Germinal center (tissue), 1 donor: Measurements from ENCODE around the gene MAP2K5.

ENCODE experiments used
- DNase-seq: peaks from one replicate; pipeline ENCODE4 v3.0.0; 2012; ENCODE audit warnings: mixed read lengths, low spot score

The MAP2K5 gene

DNA sequence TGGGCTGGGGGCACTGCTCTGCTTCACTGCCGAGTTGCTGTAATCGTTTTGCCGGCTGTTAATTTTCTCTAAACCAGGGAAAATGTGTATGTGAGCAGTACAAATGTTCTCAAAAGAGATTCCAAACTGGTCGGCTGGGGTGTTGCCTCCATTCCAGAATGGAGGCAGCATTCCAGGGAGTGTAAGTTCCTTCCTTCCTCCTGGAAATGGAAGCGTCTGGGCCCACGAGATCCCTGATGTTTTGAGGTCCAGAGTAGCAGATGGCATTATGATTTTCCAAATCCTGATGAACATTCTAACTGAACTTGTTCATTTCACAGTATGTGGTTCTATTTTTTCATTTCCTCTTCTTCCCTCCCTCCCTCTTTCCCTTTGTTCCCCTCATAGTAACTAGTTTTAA, 218.4 kb downstream of the MAP2K5 start:
- DNase-seq: no peak

DNA sequence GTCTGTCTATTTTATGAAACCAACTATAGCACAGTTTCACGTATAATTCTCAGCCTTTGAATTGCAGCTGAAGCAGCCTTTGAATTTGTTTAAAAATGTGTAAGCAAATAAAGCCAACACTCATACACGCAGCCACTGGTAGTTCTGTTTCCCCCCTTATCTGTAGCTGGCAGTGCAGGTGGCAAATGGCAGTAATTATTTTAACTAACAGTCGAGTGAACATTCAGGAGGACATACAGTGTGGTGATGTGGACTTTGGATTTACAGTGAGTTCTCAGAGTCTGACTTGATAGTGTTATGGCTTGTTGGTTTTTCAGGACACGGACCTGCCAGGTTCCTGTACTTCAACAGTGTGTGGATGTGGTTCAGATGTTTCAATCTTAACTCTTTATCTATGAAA, 218.8 kb downstream of the MAP2K5 start:
- peak; percentile 18 for DNase-seq

DNA sequence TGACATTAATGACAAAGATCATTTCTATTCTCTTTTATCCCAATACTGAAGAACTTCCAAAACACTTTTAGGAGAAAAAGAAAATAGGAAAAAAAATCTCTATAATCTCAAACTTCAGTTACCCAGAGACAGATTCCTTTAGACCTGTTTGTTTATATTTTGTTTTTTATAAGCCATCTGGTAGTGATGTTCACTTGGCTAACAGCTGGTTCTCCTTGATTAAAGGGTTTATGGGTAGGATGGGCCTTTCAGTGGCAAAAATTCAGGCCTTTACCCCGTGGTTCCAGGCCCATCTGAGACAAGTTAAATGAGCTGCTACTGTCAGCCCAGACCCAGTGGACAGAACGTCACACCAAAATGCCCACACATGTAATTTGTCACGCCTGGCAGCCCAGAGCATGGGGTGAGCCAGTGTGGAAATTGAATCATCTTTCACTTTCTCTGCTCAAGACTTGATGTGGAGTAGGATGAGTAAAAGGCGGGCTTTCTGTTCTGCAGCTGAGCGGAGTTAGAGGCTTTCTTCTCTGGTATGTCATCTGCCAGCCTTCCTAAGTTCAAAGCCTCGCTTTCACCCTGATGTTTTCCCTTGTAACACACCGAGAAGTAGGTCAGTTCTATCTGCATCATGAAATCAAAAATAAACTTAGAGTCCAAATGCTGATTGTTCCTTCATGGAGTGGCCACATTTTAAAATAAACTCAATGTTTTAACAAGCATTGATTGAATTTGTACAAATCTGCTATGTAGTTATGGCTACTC, 220.3 kb downstream of the MAP2K5 start:
- DNase-seq: peak; percentile 40

DNA sequence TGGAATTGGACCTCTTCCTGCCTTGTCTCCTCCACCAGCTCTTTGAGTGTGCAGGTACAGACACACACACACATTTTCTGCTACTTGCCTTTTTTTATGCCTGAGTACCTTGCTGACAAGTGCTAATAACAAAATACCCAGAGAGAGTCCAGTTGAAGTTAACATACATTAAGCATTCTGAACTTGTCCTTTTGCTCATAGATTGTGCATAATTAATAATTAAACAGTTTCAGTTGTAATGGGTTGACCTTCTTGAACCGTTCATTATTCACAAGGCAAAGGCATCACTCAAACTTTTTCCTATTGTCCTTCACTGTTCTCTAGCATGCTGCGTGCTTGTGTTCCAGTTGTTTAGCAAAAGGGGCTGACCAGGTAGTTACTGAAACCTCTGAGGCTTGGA, 223.2 kb downstream of the MAP2K5 start:
- no peak for DNase-seq

DNA sequence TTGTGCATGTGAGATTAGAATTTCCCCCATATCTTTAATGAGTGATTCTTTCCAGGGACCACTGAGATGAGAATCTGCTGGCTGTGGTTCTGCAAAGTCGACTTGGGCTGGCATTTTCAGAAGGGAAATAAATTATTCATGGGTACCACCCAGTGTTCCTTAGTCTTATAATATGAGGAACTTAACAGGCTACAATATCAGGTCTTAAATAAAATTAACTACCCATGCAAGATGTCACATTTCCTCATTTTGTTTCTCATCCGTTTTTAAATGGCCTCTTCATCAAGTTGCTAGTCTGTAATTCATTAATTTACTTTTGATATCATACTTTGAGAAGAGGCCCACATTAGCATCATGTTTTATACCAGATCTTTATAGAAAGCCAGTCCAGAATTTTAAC, 224.5 kb downstream of the MAP2K5 start:
- peak; percentile 61 for DNase-seq

DNA sequence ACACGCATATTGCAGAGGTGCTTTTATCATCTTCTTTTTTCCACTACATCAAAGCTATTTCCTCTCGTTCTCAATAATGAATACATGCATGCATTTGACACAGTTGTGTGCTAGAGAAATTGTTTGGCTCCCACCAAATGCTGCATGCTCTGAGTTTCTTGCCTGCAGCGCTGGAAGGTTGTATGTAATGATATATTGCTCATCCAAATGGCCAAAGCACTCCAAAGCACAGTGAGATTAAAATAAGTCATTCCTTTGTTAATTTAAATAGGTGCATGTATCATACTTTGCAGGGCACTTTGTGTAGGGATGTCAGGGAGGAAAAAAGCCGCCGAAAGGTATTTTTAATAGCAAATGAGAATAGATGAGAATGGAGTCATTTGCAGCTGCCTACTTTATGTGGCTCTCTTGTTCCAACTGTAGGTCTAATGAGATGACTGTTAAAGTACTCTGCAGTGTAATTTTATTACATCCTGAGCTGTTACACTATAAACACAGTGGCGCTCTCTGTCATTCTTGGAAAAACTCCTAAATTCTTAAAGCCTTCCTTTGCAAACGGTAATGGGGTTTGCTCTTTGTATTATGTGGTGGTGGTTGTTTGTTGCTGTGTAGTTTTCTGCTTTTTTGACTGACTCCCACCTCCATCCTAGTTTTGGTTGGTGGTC, 225.9 kb downstream of the MAP2K5 start:
- DNase-seq: no peak

DNA sequence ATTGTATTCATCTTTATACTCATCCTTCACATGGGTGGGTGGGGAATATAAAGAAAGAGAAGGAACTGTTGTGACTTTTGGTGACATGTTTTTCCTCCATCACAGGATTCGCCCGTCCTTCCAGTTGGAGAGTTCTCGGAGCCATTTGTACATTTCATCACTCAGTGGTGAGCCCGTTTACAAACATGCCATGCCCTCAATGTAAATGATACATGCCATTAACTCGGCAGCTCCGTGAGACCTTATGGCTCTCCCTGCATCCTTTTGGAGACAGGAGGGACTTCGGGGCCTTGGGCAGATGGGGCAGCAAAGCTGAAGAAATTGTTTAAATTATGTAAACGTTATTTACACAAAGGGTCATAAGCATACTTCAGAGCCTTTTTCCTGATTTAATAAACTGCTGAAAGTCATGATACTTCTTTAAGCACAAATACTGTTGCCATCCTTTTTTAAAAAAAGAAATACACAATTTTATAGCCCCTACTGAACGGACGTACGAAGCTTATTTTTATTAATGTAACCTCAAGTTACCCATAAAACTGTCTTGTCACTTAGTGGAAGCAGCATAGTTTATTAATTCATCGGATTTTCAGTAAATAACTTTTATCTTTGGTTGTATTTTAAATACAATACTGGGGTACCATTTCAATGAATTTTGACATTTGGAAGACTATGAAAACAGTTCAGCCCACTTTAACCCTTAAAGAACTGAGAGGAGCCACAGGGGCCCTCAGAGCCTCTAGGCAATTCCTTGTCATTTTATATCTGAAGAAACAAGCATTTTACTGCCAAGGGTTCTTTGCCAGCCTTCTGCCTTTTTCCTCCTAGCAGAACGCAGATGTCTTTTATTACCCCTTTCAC, 227.2 kb downstream of the MAP2K5 start:
- DNase-seq: no peak

DNA sequence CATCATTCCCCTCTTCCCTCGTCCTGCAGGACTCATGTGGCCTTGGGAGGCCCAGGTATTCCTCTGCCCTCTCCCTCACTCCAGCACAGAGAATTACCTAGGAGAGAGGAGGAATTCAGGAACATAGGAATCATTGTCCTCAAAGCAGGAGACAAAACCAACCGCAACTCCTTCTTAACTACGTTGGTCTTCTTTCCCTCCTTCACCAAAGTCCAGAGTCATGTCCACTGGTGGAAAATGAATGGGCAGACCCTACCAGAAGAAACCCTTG, 227.8 kb downstream of the MAP2K5 start:
- no peak for DNase-seq

DNA sequence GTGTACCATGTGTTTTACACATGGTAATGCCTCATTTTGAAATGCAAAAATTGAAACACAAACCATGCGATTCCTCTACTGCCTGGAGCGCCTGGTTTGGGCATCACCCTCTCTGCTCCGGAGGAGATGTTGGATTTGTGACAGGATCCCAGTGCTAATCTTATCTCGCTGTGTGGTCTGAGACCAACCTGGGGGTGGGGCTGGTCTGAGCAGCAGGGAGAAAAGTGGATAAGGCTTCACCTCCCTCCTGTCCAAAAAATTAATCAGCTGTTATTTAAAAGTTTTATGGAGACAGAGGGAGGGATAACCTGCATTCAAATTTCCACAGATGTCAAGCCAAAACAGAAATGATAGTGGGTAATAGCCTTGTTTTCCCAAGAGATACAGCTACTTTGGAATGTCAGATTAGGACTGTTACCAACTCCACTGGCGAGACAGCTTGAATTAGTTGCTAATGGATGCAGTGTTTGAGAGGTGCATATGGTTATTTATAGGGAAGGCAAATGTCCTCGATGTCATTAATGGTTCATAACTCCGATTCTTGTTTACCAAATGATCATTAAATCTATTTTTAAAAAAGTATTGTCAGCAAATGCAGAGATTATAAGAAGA, 228.8 kb downstream of the MAP2K5 start:
- DNase-seq: no peak

DNA sequence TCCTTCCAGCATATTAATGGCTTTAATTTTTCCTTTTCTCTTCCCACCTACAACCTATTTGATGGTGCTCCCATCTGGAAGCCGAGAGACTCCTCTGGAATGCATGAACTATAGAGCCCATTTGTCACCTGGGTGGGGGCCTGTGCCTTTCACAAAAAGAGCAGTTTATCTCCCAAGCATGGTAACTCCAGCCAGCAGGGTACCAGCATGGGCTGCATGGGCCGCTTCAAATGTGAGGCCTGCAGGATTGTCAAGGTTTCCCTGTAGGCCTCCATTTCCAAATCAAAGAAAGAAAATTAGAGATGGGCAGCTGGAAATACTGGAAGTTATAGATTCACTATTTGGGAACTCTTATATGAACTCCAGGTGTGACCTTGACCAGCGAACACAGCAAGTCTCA, 232.1 kb downstream of the MAP2K5 start:
- no peak for DNase-seq

DNA sequence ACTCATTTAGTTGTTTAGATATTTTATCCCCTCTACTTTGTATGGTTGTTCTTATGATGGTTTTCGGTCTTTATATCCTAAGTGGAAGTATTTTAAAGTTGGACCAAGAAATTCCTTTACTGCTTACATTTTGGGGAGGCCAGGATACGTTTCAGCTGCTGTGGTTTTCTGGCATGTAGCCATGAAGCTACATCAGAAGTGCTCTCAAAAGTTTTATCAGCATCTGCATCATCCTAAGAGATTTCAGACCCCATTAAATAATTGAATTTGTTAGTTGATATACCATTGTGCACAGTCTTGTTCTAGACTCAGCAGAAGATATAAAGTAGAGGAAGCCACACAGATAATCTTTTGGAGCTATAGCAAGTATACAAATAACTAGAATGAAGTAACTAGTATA, 232.7 kb downstream of the MAP2K5 start:
- DNase-seq: no peak

DNA sequence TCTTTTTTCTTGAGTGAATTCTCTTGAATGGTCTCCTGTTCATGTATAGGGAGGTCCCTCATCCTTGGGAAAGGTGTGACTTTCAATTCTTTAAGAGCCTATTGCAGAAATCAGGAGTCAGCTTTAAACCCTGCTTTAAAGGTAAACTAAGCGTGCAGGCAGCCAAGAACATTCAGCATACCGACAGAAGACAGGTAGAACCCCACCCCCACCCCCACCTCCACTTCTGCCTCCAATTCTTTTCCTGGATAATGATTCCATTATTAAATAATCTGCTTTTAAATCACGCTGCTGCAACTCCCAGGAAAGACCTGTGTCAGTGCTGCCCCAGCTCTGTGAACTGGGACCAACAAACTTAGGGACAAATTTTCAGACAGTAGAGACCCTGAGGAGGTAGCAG, 233.5 kb downstream of the MAP2K5 start:
- no peak for DNase-seq

DNA sequence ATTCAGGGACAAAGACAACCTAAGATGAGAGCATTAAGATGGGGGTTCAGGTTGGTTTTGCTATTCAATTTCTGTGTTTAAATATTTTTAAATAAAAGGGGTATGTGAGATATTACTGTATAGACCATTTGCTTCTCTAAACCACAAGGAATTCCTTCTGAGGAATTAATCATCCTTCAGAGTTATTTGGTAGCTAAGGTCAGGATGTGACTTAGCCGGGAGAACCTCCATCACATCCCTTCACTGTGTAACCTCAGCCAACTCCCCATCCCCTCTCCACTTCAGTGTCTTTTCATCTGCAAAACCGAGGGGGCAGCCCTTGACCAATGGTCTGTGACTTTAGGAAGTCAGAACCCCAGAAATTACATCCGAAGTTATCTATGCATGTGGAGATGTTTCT, 234.1 kb downstream of the MAP2K5 start:
- DNase-seq: no peak

DNA sequence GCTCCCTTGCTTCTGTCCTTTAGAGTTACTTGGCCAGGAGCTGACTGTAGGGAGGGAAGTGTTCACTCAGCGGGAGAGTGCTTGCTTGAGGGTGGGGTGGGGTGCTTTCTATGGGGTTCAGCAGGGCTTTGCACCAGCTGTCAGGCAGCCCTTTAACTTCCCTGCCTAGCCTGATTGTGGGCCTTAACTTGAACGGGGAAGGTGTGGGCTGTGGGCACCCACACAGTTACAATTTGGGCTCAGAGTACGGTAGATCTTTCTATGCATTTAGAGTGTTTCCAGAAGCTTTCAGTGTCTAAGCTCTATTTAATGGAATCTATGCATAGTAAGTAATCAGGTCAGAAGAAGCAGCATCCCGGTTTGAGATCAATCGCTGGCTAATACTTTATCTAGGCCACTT, 234.6 kb downstream of the MAP2K5 start:
- no peak for DNase-seq

DNA sequence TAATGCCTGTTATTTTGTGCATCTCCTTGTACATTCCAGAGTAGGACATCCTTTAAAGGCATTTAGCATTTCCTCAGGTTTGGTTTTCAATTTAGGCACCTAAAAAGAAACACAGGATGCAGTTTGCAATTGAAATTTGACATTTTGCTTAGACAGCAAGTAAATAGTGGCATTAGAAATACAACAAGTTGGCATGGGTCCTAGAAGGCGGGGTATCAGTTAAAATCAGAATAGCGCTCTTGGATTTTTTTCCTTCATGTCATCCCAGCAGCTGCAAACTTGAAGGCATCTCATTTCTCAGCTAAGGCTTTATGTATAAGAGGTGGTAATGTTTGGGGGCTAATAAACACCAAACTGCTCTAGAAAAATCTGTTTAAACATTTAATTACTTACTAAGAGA, 235.3 kb downstream of the MAP2K5 start:
- no peak for DNase-seq

DNA sequence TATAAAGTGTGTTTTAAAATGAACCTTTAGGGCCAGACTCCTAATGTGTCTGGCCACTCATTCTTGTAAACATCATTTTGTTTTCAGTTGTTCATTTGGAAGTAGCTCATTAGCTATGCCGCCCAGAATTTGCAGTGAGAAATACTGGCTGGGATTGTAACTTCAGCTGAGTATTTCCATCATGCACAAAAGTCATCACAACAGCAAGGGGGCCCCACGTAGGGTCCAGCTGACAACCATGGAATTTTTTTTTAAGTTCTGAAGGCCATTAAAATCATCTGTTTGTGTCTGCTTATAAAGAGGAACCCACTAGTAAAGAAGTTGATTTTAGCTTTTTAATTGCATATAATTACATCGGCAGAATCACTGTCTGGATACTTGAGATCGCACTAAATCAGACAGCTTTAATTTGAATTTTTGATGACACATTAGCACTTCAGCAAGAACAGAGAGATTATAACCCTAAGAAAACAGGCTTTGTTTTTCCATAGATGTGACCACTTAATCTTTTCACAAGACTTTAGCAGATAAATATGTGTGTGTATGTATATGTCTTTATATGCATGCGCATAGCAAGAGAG, 236.6 kb downstream of the MAP2K5 start:
- DNase-seq: no peak

DNA sequence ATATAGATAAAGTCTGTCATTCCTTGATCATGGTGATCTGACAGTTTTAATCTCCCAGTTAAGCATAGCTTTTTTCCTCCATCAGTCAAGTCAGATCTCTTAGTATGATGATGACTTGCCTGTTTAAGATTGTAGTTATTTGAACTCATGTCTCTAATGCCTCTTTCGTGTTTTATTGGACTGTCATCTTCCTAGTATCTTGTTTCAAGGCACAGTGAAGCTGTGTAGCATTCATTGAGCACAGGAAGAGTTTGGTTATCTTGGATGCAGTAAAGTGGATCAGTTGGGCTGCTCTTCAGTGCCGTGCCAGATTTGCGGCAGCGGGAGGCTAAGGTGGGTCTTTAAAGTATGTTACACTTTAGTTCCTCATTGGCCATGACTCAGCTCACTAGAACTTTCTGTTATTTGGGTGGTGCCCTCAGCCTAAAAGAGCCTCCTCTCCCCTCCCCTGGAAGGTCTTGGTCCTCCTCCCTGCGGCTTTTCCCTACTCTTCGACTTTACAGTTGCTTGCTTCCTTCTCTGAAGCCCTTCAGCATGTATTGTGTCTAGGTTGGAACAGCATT, 237.1 kb downstream of the MAP2K5 start:
- DNase-seq: no peak

DNA sequence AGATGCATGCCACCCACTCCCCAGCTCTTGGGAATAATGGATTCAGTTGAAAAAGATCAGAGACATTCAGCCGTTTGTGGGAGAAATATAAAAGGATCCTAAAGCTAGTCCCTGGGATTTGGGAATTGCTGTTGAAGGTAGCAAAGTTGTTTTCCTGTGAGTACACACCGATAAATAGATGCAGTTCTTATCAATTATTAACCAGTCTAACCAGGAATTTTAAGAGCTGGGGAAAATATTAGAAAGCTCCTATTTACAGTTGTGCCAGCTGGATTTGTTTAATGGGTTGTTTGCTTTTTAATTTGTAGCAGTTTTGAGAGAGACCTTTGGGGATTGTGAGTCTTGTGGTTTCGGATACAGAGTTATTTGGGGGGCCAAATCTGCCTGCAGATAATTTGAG, 238.6 kb downstream of the MAP2K5 start:
- DNase-seq: no peak

DNA sequence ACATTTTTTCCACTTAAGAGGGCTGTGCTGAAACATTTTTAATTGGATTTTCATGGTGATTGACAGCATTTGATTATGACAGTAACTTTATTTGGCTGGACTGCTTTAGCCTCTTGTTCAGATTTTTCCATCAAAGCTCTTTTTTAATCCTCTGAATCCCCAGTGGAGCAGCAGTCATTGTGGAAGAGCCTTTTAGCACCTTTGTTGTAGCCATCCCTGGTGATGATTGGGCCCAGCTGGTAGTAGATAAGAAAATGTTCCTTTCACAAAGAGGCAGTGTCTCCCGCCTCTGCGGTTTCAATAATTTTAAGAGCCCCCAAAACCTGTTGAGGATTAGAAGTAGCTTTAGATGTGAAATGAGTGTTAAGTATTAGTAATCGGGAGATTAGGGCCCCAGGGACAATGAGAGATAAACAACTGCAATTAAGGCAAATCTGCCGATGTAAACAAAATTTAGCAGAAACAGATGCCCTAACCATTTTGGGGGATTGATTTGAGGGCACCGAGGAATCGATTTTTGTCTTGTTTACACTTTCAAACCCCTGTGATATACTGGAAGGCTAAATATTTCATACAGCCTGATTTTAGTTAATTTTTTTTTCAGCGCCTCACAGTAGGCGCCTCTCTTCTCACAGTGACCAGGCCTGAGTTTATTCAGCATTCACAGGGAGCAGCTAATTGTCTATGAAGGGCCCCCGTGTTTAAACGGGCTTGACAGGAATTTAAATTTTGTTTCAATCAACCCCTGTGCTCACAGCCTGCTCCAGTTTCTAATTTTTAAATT, 239.6 kb downstream of the MAP2K5 start:
- no peak for DNase-seq

DNA sequence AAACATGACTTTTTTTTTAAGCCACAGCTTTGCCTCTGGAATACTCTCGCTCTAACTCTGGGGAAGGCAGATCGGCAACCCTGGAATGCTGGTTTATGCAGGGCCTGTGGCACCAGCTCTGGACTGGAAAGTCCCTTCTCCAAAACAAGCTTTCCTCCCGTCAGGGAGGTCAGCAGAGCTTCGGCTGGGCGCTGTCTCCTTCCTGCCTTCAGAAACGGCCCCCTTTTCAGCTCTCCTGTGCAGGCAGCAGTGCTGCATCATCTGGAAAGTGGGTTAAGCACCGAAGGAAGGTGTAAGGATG, 240.1 kb downstream of the MAP2K5 start:
- DNase-seq: no peak

DNA sequence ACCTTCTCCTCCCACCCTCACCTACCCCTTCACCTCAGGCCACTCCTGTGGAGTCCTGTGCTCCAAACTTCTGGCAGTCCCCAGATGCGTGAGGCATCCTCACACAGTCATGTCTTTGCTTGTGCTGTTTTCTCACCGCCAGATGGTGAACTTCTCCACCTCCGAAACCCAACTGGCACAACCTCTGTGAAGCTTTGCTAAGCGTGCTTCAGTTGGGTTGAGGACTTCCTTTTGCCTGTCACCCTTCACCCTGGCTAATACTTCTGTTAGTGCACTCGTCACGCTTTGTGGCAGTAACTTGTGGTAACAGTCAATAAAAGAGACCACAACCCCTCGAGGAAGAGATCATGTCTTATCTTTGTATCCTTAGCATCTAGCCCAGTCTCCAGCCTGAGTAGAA, 240.8 kb downstream of the MAP2K5 start:
- peak; percentile 57 for DNase-seq
